ENCODE data around the gene MICAL3.
"Not testable (repeated sequence)": the region's sequence is repeated elsewhere in the genome, so short reads cannot be mapped to it uniquely, and the experiment has no call there.

MICAL3 gene

GRCh38 chr22:17883356-17883755 is 141.0 kb downstream of the MICAL3 start:
- Histone ChIP-seq H3K4me1 (ENCODE audit: control insufficient read depth, insufficient read depth, low read length) (no peaks in the 10 kb centered on the region), H3K36me3 (ENCODE audit: control insufficient read depth in 2 of 2, insufficient read depth in 2 of 2, low read length in 2 of 2) (peaks cover 69 to 71% of the 10 kb centered on the region in 2 donors), H3K27ac (ENCODE audit: low read length) (no peak overlapping the region), H3K9ac (ENCODE audit: low read length in 2 of 2) (no peak overlapping the region), H3K9me3 (ENCODE audit: control insufficient read depth in 2 of 2, low read length in 2 of 2) (no peaks in the 10 kb centered on the region), H3K27me3 (ENCODE audit: control insufficient read depth in 1 of 2, insufficient read depth in 2 of 2, low read length in 2 of 2) (no peaks in the 10 kb centered on the region), H3K4me3 (ENCODE audit: low read length in 2 of 2) (no peak overlapping the region)

GRCh38 chr22:17882727-17883126 is 141.6 kb downstream of the MICAL3 start:
- no peaks in the 10 kb centered on the region for H3K4me1 ChIP-seq (ENCODE audit: control insufficient read depth, insufficient read depth, low read length)
- H3K9ac ChIP-seq (ENCODE audit: low read length in 2 of 2): no peak overlapping the region
- H3K27me3 ChIP-seq (ENCODE audit: control insufficient read depth in 1 of 2, insufficient read depth in 2 of 2, low read length in 2 of 2): no peaks in the 10 kb centered on the region
- H3K27ac ChIP-seq (ENCODE audit: low read length): no peak overlapping the region
- H3K36me3 ChIP-seq (ENCODE audit: control insufficient read depth in 2 of 2, insufficient read depth in 2 of 2, low read length in 2 of 2): peaks cover 64 to 65% of the 10 kb centered on the region in 2 donors
- H3K9me3 ChIP-seq (ENCODE audit: control insufficient read depth in 2 of 2, low read length in 2 of 2): no peaks in the 10 kb centered on the region
- H3K4me3 ChIP-seq (ENCODE audit: low read length in 2 of 2): no peak overlapping the region

- Histone ChIP-seq H3K9ac (ENCODE audit: low read length in 2 of 2) (no peak overlapping the region), H3K27ac (ENCODE audit: low read length) (no peak overlapping the region), H3K36me3 (ENCODE audit: control insufficient read depth in 2 of 2, insufficient read depth in 2 of 2, low read length in 2 of 2) (peaks cover 58 to 59% of the 10 kb centered on the region in 2 donors), H3K4me1 (ENCODE audit: control insufficient read depth, insufficient read depth, low read length) (no peaks in the 10 kb centered on the region), H3K27me3 (ENCODE audit: control insufficient read depth in 1 of 2, insufficient read depth in 2 of 2, low read length in 2 of 2) (no peaks in the 10 kb centered on the region), H3K4me3 (ENCODE audit: low read length in 2 of 2) (no peak overlapping the region), H3K9me3 (ENCODE audit: control insufficient read depth in 2 of 2, low read length in 2 of 2) (no peaks in the 10 kb centered on the region)
Measured at GRCh38 chr22:17882162-17882561, 142.2 kb downstream of the MICAL3 start.

GRCh38 chr22:17881366-17881765 is 143.0 kb downstream of the MICAL3 start:
- peaks cover 56 to 58% of the 10 kb centered on the region in 2 donors for H3K36me3 ChIP-seq (ENCODE audit: control insufficient read depth in 2 of 2, insufficient read depth in 2 of 2, low read length in 2 of 2)
- H3K4me3 ChIP-seq (ENCODE audit: low read length in 2 of 2): no peak overlapping the region
- no peaks in the 10 kb centered on the region for H3K4me1 ChIP-seq (ENCODE audit: control insufficient read depth, insufficient read depth, low read length)
- no peak overlapping the region for H3K9ac ChIP-seq (ENCODE audit: low read length in 2 of 2)
- H3K9me3 ChIP-seq (ENCODE audit: control insufficient read depth in 2 of 2, low read length in 2 of 2): no peaks in the 10 kb centered on the region
- no peak overlapping the region for H3K27ac ChIP-seq (ENCODE audit: low read length)
- H3K27me3 ChIP-seq (ENCODE audit: control insufficient read depth in 1 of 2, insufficient read depth in 2 of 2, low read length in 2 of 2): no peaks in the 10 kb centered on the region

- H3K36me3 ChIP-seq (ENCODE audit: control insufficient read depth in 2 of 2, insufficient read depth in 2 of 2, low read length in 2 of 2): peaks cover 47 to 52% of the 10 kb centered on the region in 2 donors
- no peaks in the 10 kb centered on the region for H3K4me1 ChIP-seq (ENCODE audit: control insufficient read depth, insufficient read depth, low read length)
- no peaks in the 10 kb centered on the region for H3K27me3 ChIP-seq (ENCODE audit: control insufficient read depth in 1 of 2, insufficient read depth in 2 of 2, low read length in 2 of 2)
- no peak overlapping the region for H3K4me3 ChIP-seq (ENCODE audit: low read length in 2 of 2)
- no peak overlapping the region for H3K27ac ChIP-seq (ENCODE audit: low read length)
- H3K9ac ChIP-seq (ENCODE audit: low read length in 2 of 2): no peak overlapping the region
- H3K9me3 ChIP-seq (ENCODE audit: control insufficient read depth in 2 of 2, low read length in 2 of 2): no peaks in the 10 kb centered on the region
Measured at GRCh38 chr22:17880468-17880867, 143.9 kb downstream of the MICAL3 start.

GRCh38 chr22:17880020-17880419 is 144.3 kb downstream of the MICAL3 start:
- Histone ChIP-seq H3K4me3 (ENCODE audit: low read length in 2 of 2) (no peak overlapping the region), H3K27ac (ENCODE audit: low read length) (no peak overlapping the region), H3K27me3 (ENCODE audit: control insufficient read depth in 1 of 2, insufficient read depth in 2 of 2, low read length in 2 of 2) (no peaks in the 10 kb centered on the region), H3K9ac (ENCODE audit: low read length in 2 of 2) (no peak overlapping the region), H3K9me3 (ENCODE audit: control insufficient read depth in 2 of 2, low read length in 2 of 2) (no peaks in the 10 kb centered on the region), H3K36me3 (ENCODE audit: control insufficient read depth in 2 of 2, insufficient read depth in 2 of 2, low read length in 2 of 2) (peaks cover 44 to 51% of the 10 kb centered on the region in 2 donors), H3K4me1 (ENCODE audit: control insufficient read depth, insufficient read depth, low read length) (no peaks in the 10 kb centered on the region)

GRCh38 chr22:17878941-17879340 is 145.4 kb downstream of the MICAL3 start:
- Histone ChIP-seq H3K9me3 (ENCODE audit: control insufficient read depth in 2 of 2, low read length in 2 of 2) (no peaks in the 10 kb centered on the region), H3K9ac (ENCODE audit: low read length in 2 of 2) (no peak overlapping the region), H3K4me3 (ENCODE audit: low read length in 2 of 2) (no peak overlapping the region), H3K4me1 (ENCODE audit: control insufficient read depth, insufficient read depth, low read length) (peaks cover 4% of the 10 kb centered on the region), H3K27ac (ENCODE audit: low read length) (no peak overlapping the region), H3K27me3 (ENCODE audit: control insufficient read depth in 1 of 2, insufficient read depth in 2 of 2, low read length in 2 of 2) (no peaks in the 10 kb centered on the region), H3K36me3 (ENCODE audit: control insufficient read depth in 2 of 2, insufficient read depth in 2 of 2, low read length in 2 of 2) (peaks cover 48 to 49% of the 10 kb centered on the region in 2 donors)

GRCh38 chr22:17878186-17878694 is 146.1 kb downstream of the MICAL3 start:
- peaks cover 4% of the 10 kb centered on the region for H3K4me1 ChIP-seq (ENCODE audit: control insufficient read depth, insufficient read depth, low read length)

GRCh38 chr22:17876878-17877855 is 147.2 kb downstream of the MICAL3 start:
- not testable (repeated sequence) for H3K9ac ChIP-seq (ENCODE audit: low read length in 2 of 2); H3K4me3 ChIP-seq (ENCODE audit: low read length in 2 of 2); H3K27ac ChIP-seq (ENCODE audit: low read length); H3K4me1 ChIP-seq (ENCODE audit: control insufficient read depth, insufficient read depth, low read length); H3K9me3 ChIP-seq (ENCODE audit: control insufficient read depth in 2 of 2, low read length in 2 of 2); H3K27me3 ChIP-seq (ENCODE audit: control insufficient read depth in 1 of 2, insufficient read depth in 2 of 2, low read length in 2 of 2)
- H3K36me3 ChIP-seq (ENCODE audit: control insufficient read depth in 2 of 2, insufficient read depth in 2 of 2, low read length in 2 of 2): peaks cover 52 to 59% of the 10 kb centered on the region in 2 donors

More at GRCh38 chr22:17878186-17878694, 146.1 kb downstream of the MICAL3 start:
- Histone ChIP-seq H3K9ac (ENCODE audit: low read length in 2 of 2) (no peak overlapping the region), H3K9me3 (ENCODE audit: control insufficient read depth in 2 of 2, low read length in 2 of 2) (no peaks in the 10 kb centered on the region), H3K27ac (ENCODE audit: low read length) (no peak overlapping the region), H3K36me3 (ENCODE audit: control insufficient read depth in 2 of 2, insufficient read depth in 2 of 2, low read length in 2 of 2) (peaks cover 50 to 53% of the 10 kb centered on the region in 2 donors), H3K27me3 (ENCODE audit: control insufficient read depth in 1 of 2, insufficient read depth in 2 of 2, low read length in 2 of 2) (no peaks in the 10 kb centered on the region), H3K4me3 (ENCODE audit: low read length in 2 of 2) (no peak overlapping the region)

- H3K9ac ChIP-seq (ENCODE audit: low read length in 2 of 2): no peak overlapping the region
- peaks cover 55 to 62% of the 10 kb centered on the region in 2 donors for H3K36me3 ChIP-seq (ENCODE audit: control insufficient read depth in 2 of 2, insufficient read depth in 2 of 2, low read length in 2 of 2)
- H3K4me1 ChIP-seq (ENCODE audit: control insufficient read depth, insufficient read depth, low read length): peaks cover 4% of the 10 kb centered on the region
- no peak overlapping the region for H3K27ac ChIP-seq (ENCODE audit: low read length)
- no peaks in the 10 kb centered on the region for H3K9me3 ChIP-seq (ENCODE audit: control insufficient read depth in 2 of 2, low read length in 2 of 2)
- no peak overlapping the region for H3K4me3 ChIP-seq (ENCODE audit: low read length in 2 of 2)
- H3K27me3 ChIP-seq (ENCODE audit: control insufficient read depth in 1 of 2, insufficient read depth in 2 of 2, low read length in 2 of 2): no peaks in the 10 kb centered on the region
Measured at GRCh38 chr22:17876306-17876831, 148.0 kb downstream of the MICAL3 start.
